OCI-LY3 (cell line): Measurements from ENCODE around the gene PPP1R37.

Experiments used
- H2AFZ ChIP-seq: fragments of 200-600, 300-600 bp; shearing (Covaris generic); 2 replicates; pipeline ENCODE4 v1.6.0; 2014; ENCODE audit warnings: antibody characterized with exemption, low read depth, low read length
- H3K27ac ChIP-seq: fragments of 200-600, 300-600 bp; sonication (generic); 2 replicates; pipeline ENCODE4 v1.5.1; 2014; ENCODE audit warnings: mild to moderate bottlenecking, low read length, moderate library complexity, mixed read lengths
- H3K27me3 ChIP-seq: fragments of 200-600, 300-600 bp; sonication (generic); 2 replicates; pipeline ENCODE4 v1.6.1; 2014; ENCODE audit warnings: low read depth, low read length, mixed read lengths
- H3K36me3 ChIP-seq: fragments of 200-600, 300-600 bp; sonication (generic); replicated peaks from 2 replicates; pipeline ENCODE3; 2014; ENCODE audit warnings: low read depth, low read length, mixed read lengths
- H3K4me1 ChIP-seq: fragments of 300-600, 200-600 bp; sonication (generic); 2 replicates; pipeline ENCODE4 v1.6.1; 2014; ENCODE audit warnings: low read length, mixed read lengths
- H3K4me2 ChIP-seq: fragments of 200-600, 300-600 bp; sonication (generic); 2 replicates; pipeline ENCODE4 v1.6.1; 2014; ENCODE audit warnings: low read length, mixed read lengths
- H3K4me3 ChIP-seq: fragments of 300-600, 200-600 bp; sonication (generic); 2 replicates; pipeline ENCODE4 v1.5.1; 2014; ENCODE audit warnings: antibody characterized with exemption, mild to moderate bottlenecking, low read length, moderate library complexity
- H3K79me2 ChIP-seq: fragments of 300-600, 200-600 bp; shearing (Covaris generic); 2 replicates; pipeline ENCODE4 v1.6.1; 2014; ENCODE audit warnings: mild to moderate bottlenecking, low read length, mixed read lengths
- H3K9ac ChIP-seq: fragments of 300-600, 200-600 bp; shearing (Covaris generic); 2 replicates; pipeline ENCODE4 v1.6.0; 2014; ENCODE audit warnings: mild to moderate bottlenecking, low read length, moderate library complexity
- H3K9me3 ChIP-seq: fragments of 200-600, 300-600 bp; shearing (Covaris generic); 2 replicates; pipeline ENCODE4 v1.6.1; 2014; ENCODE audit warnings: low read length, mixed read lengths; ENCODE audit not compliant: insufficient read depth
- H4K20me1 ChIP-seq: fragments of 200-600, 300-600 bp; sonication (generic); 2 replicates; pipeline ENCODE4 v1.6.1; 2016; ENCODE audit warnings: low read length, mixed read lengths; ENCODE audit not compliant: insufficient read depth
- CTCF ChIP-seq: fragments of 200-600, 300-600 bp; sonication (generic); IDR thresholded peaks from 2 replicates; pipeline ENCODE4 v1.5.1; 2014; ENCODE audit warnings: antibody characterized with exemption, low read length, low read depth
- EZH2phosphoT487 ChIP-seq: fragments of 200-600 bp; shearing (Covaris generic); IDR thresholded peaks from 2 replicates; pipeline ENCODE4 v1.6.1; 2018; ENCODE audit warnings: antibody characterized with exemption, mixed run types, low read depth

The PPP1R37 gene

GRCh38 chr19:45070214-45070613, 22.8 kb upstream of the PPP1R37 start:
- Histone ChIP-seq H3K4me2 (no peak overlapping the region), H3K9me3 (no peaks in the 10 kb centered on the region), H3K9ac (no peak overlapping the region), H3K79me2 (peaks cover 44% of the 10 kb centered on the region), H3K27ac (no peak overlapping the region), H4K20me1 (peaks cover 31% of the 10 kb centered on the region), H2AFZ (no peak overlapping the region), H3K36me3 (peaks cover 60% of the 10 kb centered on the region), H3K4me3 (no peak overlapping the region), H3K27me3 (no peaks in the 10 kb centered on the region), H3K4me1 (peaks cover 10% of the 10 kb centered on the region)
- TF ChIP-seq CTCF: no peak
- TF ChIP-seq EZH2phosphoT487: no peak

GRCh38 chr19:45070861-45071544, 22.0 kb upstream of the PPP1R37 start:
- no peak overlapping the region for H3K4me3 ChIP-seq
- H3K4me2 ChIP-seq: no peak overlapping the region
- no peaks in the 10 kb centered on the region for H3K27me3 ChIP-seq
- H3K9ac ChIP-seq: no peak overlapping the region
- H2AFZ ChIP-seq: no peak overlapping the region
- H4K20me1 ChIP-seq: peaks cover 31% of the 10 kb centered on the region
- peaks cover 57% of the 10 kb centered on the region for H3K36me3 ChIP-seq
- no peak for TF ChIP-seq EZH2phosphoT487
- no peak for TF ChIP-seq CTCF
- peaks cover 50% of the 10 kb centered on the region for H3K79me2 ChIP-seq
- peaks cover 10% of the 10 kb centered on the region for H3K4me1 ChIP-seq
- H3K9me3 ChIP-seq: no peaks in the 10 kb centered on the region
- no peak overlapping the region for H3K27ac ChIP-seq

GRCh38 chr19:45071545-45071938, 21.4 kb upstream of the PPP1R37 start:
- Histone ChIP-seq H3K36me3 (peaks cover 56% of the 10 kb centered on the region), H3K4me2 (no peak overlapping the region), H2AFZ (no peak overlapping the region), H3K27ac (no peak overlapping the region), H4K20me1 (peaks cover 31% of the 10 kb centered on the region), H3K9ac (no peak overlapping the region), H3K9me3 (no peaks in the 10 kb centered on the region), H3K79me2 (peaks cover 55% of the 10 kb centered on the region), H3K4me3 (no peak overlapping the region), H3K4me1 (peaks cover 11% of the 10 kb centered on the region), H3K27me3 (no peaks in the 10 kb centered on the region)
- TF ChIP-seq EZH2phosphoT487 (no peak), CTCF (no peak)

- Histone ChIP-seq H3K36me3 (peaks cover 54% of the 10 kb centered on the region), H3K4me2 (no peak overlapping the region), H4K20me1 (peaks cover 31% of the 10 kb centered on the region), H3K9me3 (no peaks in the 10 kb centered on the region), H3K27me3 (no peaks in the 10 kb centered on the region), H3K27ac (no peak overlapping the region), H3K79me2 (peaks cover 61% of the 10 kb centered on the region), H3K9ac (no peak overlapping the region), H2AFZ (no peak overlapping the region), H3K4me3 (no peak overlapping the region), H3K4me1 (peaks cover 17% of the 10 kb centered on the region)
- no peak for TF ChIP-seq CTCF
- no peak for TF ChIP-seq EZH2phosphoT487
These were observed 20.8 kb upstream of the PPP1R37 start for GRCh38 chr19:45071969-45072790.
